Spleen (tissue), 11 donors: ENCODE results near the gene ATOH1. TPM values are rescaled to one million over a fixed set of nuclear protein-coding genes. Genes with fewer than 3 reads are reported as not detected.

Experiments
- DNase-seq: peaks from one replicate; pipeline ENCODE4 v3.0.0-alpha.2; 2020
- H3K27ac ChIP-seq, 8 donors: fragments of 200-600 bp; sonication (generic) in 7 of 8; 1 replicate in 4 of 8; 2 replicates in 4 of 8; pipeline versions ENCODE4 v1.5.0 to v1.8.0; 2016 to 2021; ENCODE audit warnings: inconsistent platforms in 4 of 8, mild to moderate bottlenecking in 4 of 8, moderate library complexity in 1 of 8
- H3K27me3 ChIP-seq, 7 donors: fragments of 200-600 bp; sonication (generic) in 6 of 7; replicated peaks in 1 of 7; 1 replicate in 4 of 7; 2 replicates in 3 of 7; pipeline versions ENCODE4 v1.5.0 to v1.8.0; 2016 to 2021; ENCODE audit warnings: inconsistent platforms in 3 of 7, mild to moderate bottlenecking in 1 of 7
- H3K36me3 ChIP-seq, 6 donors: fragments of 200-600 bp; sonication (generic) in 5 of 6; 1 replicate in 4 of 6; 2 replicates in 2 of 6; pipeline versions ENCODE4 v1.5.0 to v1.8.0; 2016 to 2021; ENCODE audit warnings: inconsistent platforms in 2 of 6
- H3K4me1 ChIP-seq, 6 donors: fragments of 200-600 bp; sonication (generic) in 5 of 6; 1 replicate in 3 of 6; 2 replicates in 3 of 6; pipeline versions ENCODE4 v1.5.0 to v1.8.0; 2016 to 2021; ENCODE audit warnings: inconsistent platforms in 3 of 6
- H3K4me3 ChIP-seq, 8 donors: fragments of 200-600 bp; sonication (generic) in 7 of 8; 1 replicate in 4 of 8; 2 replicates in 4 of 8; pipeline versions ENCODE4 v1.5.0 to v1.8.0; 2016 to 2021; ENCODE audit warnings: inconsistent platforms in 4 of 8, mild to moderate bottlenecking in 4 of 8, moderate library complexity in 2 of 8
- H3K9me3 ChIP-seq, 8 donors: fragments of 200-600 bp; sonication (generic) in 7 of 8; 1 replicate in 4 of 8; 2 replicates in 4 of 8; pipeline versions ENCODE4 v1.5.0 to v1.8.0; 2016 to 2021; ENCODE audit warnings: inconsistent platforms in 4 of 8
- CTCF ChIP-seq, 11 experiments: fragments of 200-600 bp in 7 of 11; fragments of 450-650 bp in 4 of 11; sonication (generic) in 4 of 11; IDR thresholded peaks in 8 of 11; conservative IDR thresholded peaks in 3 of 11; 1 replicate in 7 of 11; 2 replicates in 4 of 11; pipeline versions ENCODE4 v1.4.0 to v1.8.0; 2016 to 2021; ENCODE audit warnings: antibody characterized with exemption in 11 of 11, inconsistent platforms in 4 of 11, mild to moderate bottlenecking in 1 of 11
- POLR2A ChIP-seq, 3 donors: fragments of 450-650 bp; IDR thresholded peaks; one replicate each; pipeline ENCODE4 v1.5.1; 2017; ENCODE audit warnings: antibody characterized with exemption in 3 of 3, mild to moderate bottlenecking in 1 of 3
- POLR2AphosphoS5 ChIP-seq, 3 donors: sonication (generic); formaldehyde crosslinking; IDR thresholded peaks; one replicate each; pipeline ENCODE4 v1.5.1; 2017; ENCODE audit warnings: antibody characterized with exemption in 3 of 3
- WGBS, 5 donors: extraction: QIAGEN DNeasy Blood & Tissue Kit in 3 of 5; methylation state at CpG; one replicate each; pipeline versions ENCODE4 v1.1.5 to v1.1.7; 2013 to 2018; 5-methylcytosine and 5-hydroxymethylcytosine counted together
- intact Hi-C: fragments of 100-400 bp; cut with DNase I; formaldehyde crosslinking; loops from one replicate; pipeline ENCODE4 v1.15.0; 2023; ENCODE audit warnings: low total_unique reads
- polyA plus RNA-seq, 3 donors: library from polyadenylated mRNA; stranded (reverse); fragments of 200-250 nt; gene quantifications; one replicate each; pipeline ENCODE4 v1.2.1, GENCODE V29; 2013
- total RNA-seq, 7 donors: library from RNA; depleted of rRNA in 3 of 7; stranded (reverse); fragments of >200 nt in 3 of 7; fragmentation: NEBNext Ultra II Directional in 4 of 7; extraction: Animal tissue kit (Norgen Biotek cat#: 25700) in 4 of 7; gene quantifications; one replicate each; pipeline versions ENCODE4 v1.1.0 to v1.2.1, GENCODE V29; 2016 to 2021
- donor health status: healthy with polysubstance abuse.
- donor health status: DM: no; HTN: no; CAD: no; lungs with moderate emphysema.
- donor health status: DM: no; HTN: no; CAD: no.
- donor health status: Bipolar disorder and iron deficiency.
- donor health status: healthy.
- donor health status: DM: no; HTN: no; CAD: no.
- donor health status: DM: yes; HTN: yes; CAD: no.

The ATOH1 gene
- total and polyA plus RNA-seq, 10 donors, result not detected

- intact Hi-C loops, result no loop called here
- no peak for TF ChIP-seq POLR2AphosphoS5 (IDR thresholded peaks at IDR 0.05)
- no peak for TF ChIP-seq POLR2A (IDR thresholded peaks at IDR 0.05)
- TF ChIP-seq CTCF (IDR thresholded peaks at IDR 0.05 in 8 of 11, conservative IDR thresholded peaks at IDR 0.05 in 3 of 11), result no peak
- Histone ChIP-seq H3K4me1 (no peaks in the 10 kb centered on the region), H3K27ac (no peak overlapping the region), H3K36me3 (no peaks in the 10 kb centered on the region), H3K4me3 (no peak overlapping the region), H3K27me3 (no peaks in the 10 kb centered on the region), H3K9me3 (peaks cover 0 to 1% (median 0%) of the 10 kb centered on the region in 8 donors)
- DNase-seq, result no peak
- WGBS, 5 donors, result 81 to 87% (median 82%) methylated on average over 7 of the region's 7 CpGs
Measured at GRCh38 chr4:93867416-93868001, 39.0 kb downstream of the ATOH1 start.

- no peaks in the 10 kb centered on the region for H3K9me3 ChIP-seq
- H3K27ac ChIP-seq, result no peak overlapping the region
- no peak overlapping the region for H3K4me3 ChIP-seq
- no peaks in the 10 kb centered on the region for H3K27me3 ChIP-seq
- H3K4me1 ChIP-seq, result no peaks in the 10 kb centered on the region
- TF ChIP-seq POLR2A (IDR thresholded peaks at IDR 0.05) (no peak), POLR2AphosphoS5 (IDR thresholded peaks at IDR 0.05) (no peak), CTCF (IDR thresholded peaks at IDR 0.05 in 8 of 11, conservative IDR thresholded peaks at IDR 0.05 in 3 of 11) (no peak)
- intact Hi-C loops, result no loop called here
- no peaks in the 10 kb centered on the region for H3K36me3 ChIP-seq
- no peak for DNase-seq
- WGBS, 5 donors, result 87 to 91% (median 89%) methylated on average over 6 of the region's 6 CpGs
Measured at GRCh38 chr4:93870876-93871458, 42.4 kb downstream of the ATOH1 start.

- no peak for TF ChIP-seq POLR2AphosphoS5 (IDR thresholded peaks at IDR 0.05)
- TF ChIP-seq CTCF (IDR thresholded peaks at IDR 0.05 in 8 of 11, conservative IDR thresholded peaks at IDR 0.05 in 3 of 11), result no peak
- TF ChIP-seq POLR2A (IDR thresholded peaks at IDR 0.05), result no peak
- 70 to 80% (median 78%) methylated on average over 1 of the region's 1 CpG for WGBS, 5 donors
- no peaks in the 10 kb centered on the region for H3K36me3 ChIP-seq
- no peaks in the 10 kb centered on the region for H3K9me3 ChIP-seq
- no peaks in the 10 kb centered on the region for H3K27me3 ChIP-seq
- H3K4me1 ChIP-seq, result no peaks in the 10 kb centered on the region
- no peak overlapping the region for H3K4me3 ChIP-seq
- DNase-seq, result no peak
- H3K27ac ChIP-seq, result no peak overlapping the region
- intact Hi-C loops, result no loop called here
Measured at GRCh38 chr4:93876754-93877153, 48.2 kb downstream of the ATOH1 start.

- no peaks in the 10 kb centered on the region for H3K4me1 ChIP-seq
- no peak overlapping the region for H3K4me3 ChIP-seq
- no peak overlapping the region for H3K27ac ChIP-seq
- no peaks in the 10 kb centered on the region for H3K9me3 ChIP-seq
- DNase-seq, result no peak
- TF ChIP-seq POLR2AphosphoS5 (IDR thresholded peaks at IDR 0.05), result no peak
- no peak for TF ChIP-seq CTCF (IDR thresholded peaks at IDR 0.05 in 8 of 11, conservative IDR thresholded peaks at IDR 0.05 in 3 of 11)
- no peak for TF ChIP-seq POLR2A (IDR thresholded peaks at IDR 0.05)
- intact Hi-C loops, result no loop called here
- no peaks in the 10 kb centered on the region for H3K36me3 ChIP-seq
- 67 to 80% (median 73%) methylated on average over 1 of the region's 1 CpG for WGBS, 5 donors
- no peaks in the 10 kb centered on the region for H3K27me3 ChIP-seq
Measured at GRCh38 chr4:93878566-93878965, 50.0 kb downstream of the ATOH1 start.
